Smooth muscle cell (in vitro differentiated cells): Measurements from ENCODE around the gene DYNC1I1. TPM values are rescaled to one million over a fixed set of nuclear protein-coding genes. Genes with fewer than 3 reads are reported as not detected.

ENCODE experiments used
- DNase-seq: peaks from one replicate; lab custom pipeline; 2025; ENCODE audit not compliant: unreplicated experiment; lab: John Stamatoyannopoulos, UW
- H2AFZ ChIP-seq: fragments of 200-600 bp; sonication (generic); 2 replicates; pipeline ENCODE4 v1.6.0; 2016; ENCODE audit warnings: antibody characterized with exemption, low read depth, mild to moderate bottlenecking
- H3F3A ChIP-seq: fragments of 200-600 bp; sonication (generic); 2 replicates; pipeline ENCODE4 v1.6.0; 2017; ENCODE audit warnings: antibody characterized with exemption, low read depth
- H3K27ac ChIP-seq: fragments of 200-600 bp; sonication (generic); 2 replicates; pipeline ENCODE4 v1.5.1; 2016; ENCODE audit warnings: low read depth, mild to moderate bottlenecking
- H3K27me3 ChIP-seq: fragments of 200-600 bp; sonication (generic); 2 replicates; pipeline ENCODE4 v1.6.1; 2016; ENCODE audit warnings: low read depth, mild to moderate bottlenecking
- H3K36me3 ChIP-seq: fragments of 200-600 bp; sonication (generic); 2 replicates; pipeline ENCODE4 v1.5.1; 2016; ENCODE audit warnings: low read depth
- H3K4me1 ChIP-seq: fragments of 200-600 bp; sonication (generic); 2 replicates; pipeline ENCODE4 v1.5.1; 2016; ENCODE audit warnings: low read depth
- H3K4me2 ChIP-seq: fragments of 200-600 bp; sonication (generic); 2 replicates; pipeline ENCODE4 v1.6.0; 2016; ENCODE audit warnings: mild to moderate bottlenecking
- H3K4me3 ChIP-seq: fragments of 200-600 bp; sonication (generic); 2 replicates; pipeline ENCODE4 v1.5.1; 2016; ENCODE audit warnings: mild to moderate bottlenecking
- H3K79me2 ChIP-seq: fragments of 200-600 bp; sonication (generic); 2 replicates; pipeline ENCODE4 v1.6.0; 2016; ENCODE audit warnings: low read depth, mild to moderate bottlenecking
- H3K9ac ChIP-seq: fragments of 200-600 bp; sonication (generic); 2 replicates; pipeline ENCODE4 v1.6.0; 2016; ENCODE audit warnings: low read depth
- H3K9me3 ChIP-seq: fragments of 200-600 bp; sonication (generic); replicated peaks from 2 replicates; pipeline ENCODE4 v1.5.1; 2016; ENCODE audit warnings: low read depth
- H4K20me1 ChIP-seq: fragments of 200-600 bp; sonication (generic); 2 replicates; pipeline ENCODE4 v1.6.0; 2016; ENCODE audit warnings: low read depth
- CTCF ChIP-seq: fragments of 200-600 bp; sonication (generic); IDR thresholded peaks from 2 replicates; pipeline ENCODE4 v1.5.1; 2017; ENCODE audit warnings: borderline replicate concordance, mild to moderate bottlenecking, antibody characterized with exemption; ENCODE audit not compliant: insufficient read depth, poor library complexity, severe bottlenecking
- WGBS: methylation state at CpG from one replicate; pipeline ENCODE4 v1.1.7; 2016; ENCODE audit warnings: low lambda C conversion rate; 5-methylcytosine and 5-hydroxymethylcytosine counted together
- polyA plus RNA-seq: library from polyadenylated mRNA; unstranded; fragments of >200 nt; fragmentation: Nextera tagmentation; extraction: Ambion mirVana; gene quantifications from 2 replicates; pipeline ENCODE4 v1.2.1, GENCODE V29; 2016
- total RNA-seq: library from RNA; depleted of rRNA; stranded (reverse); fragments of >200 nt; gene quantifications from 2 replicates; pipeline ENCODE4 v1.2.3, GENCODE V29; 2014

DYNC1I1 gene
- total and polyA plus RNA-seq, 2 experiments from 2014 or later = 1.1 to 2.4 TPM

GRCh38 chr7:95802270-95802669 is 29.9 kb downstream of the DYNC1I1 start:
- H4K20me1 ChIP-seq = no peaks in the 10 kb centered on the region
- no peak overlapping the region for H3K4me2 ChIP-seq
- peaks cover 10% of the 10 kb centered on the region for H3K4me1 ChIP-seq
- no peak overlapping the region for H3K9ac ChIP-seq
- H3K27ac ChIP-seq = no peak overlapping the region
- no peak overlapping the region for H2AFZ ChIP-seq
- TF ChIP-seq CTCF = no peak
- no peak for DNase-seq
- 97% methylated on average over 3 of the region's 3 CpGs for WGBS
- no peaks in the 10 kb centered on the region for H3K79me2 ChIP-seq
- no peaks in the 10 kb centered on the region for H3K27me3 ChIP-seq
- no peaks in the 10 kb centered on the region for H3F3A ChIP-seq
- H3K4me3 ChIP-seq = no peak overlapping the region
- no peaks in the 10 kb centered on the region for H3K9me3 ChIP-seq
- H3K36me3 ChIP-seq = no peaks in the 10 kb centered on the region

GRCh38 chr7:95804052-95804451 is 31.7 kb downstream of the DYNC1I1 start:
- Histone ChIP-seq H3K27me3 (no peaks in the 10 kb centered on the region), H3K27ac (no peak overlapping the region), H3F3A (no peaks in the 10 kb centered on the region), H2AFZ (no peak overlapping the region), H3K79me2 (no peaks in the 10 kb centered on the region), H3K36me3 (no peaks in the 10 kb centered on the region), H3K9ac (no peak overlapping the region), H4K20me1 (no peaks in the 10 kb centered on the region), H3K9me3 (no peaks in the 10 kb centered on the region), H3K4me3 (no peak overlapping the region), H3K4me1 (no peaks in the 10 kb centered on the region), H3K4me2 (no peak overlapping the region)
- no peak for DNase-seq
- no peak for TF ChIP-seq CTCF
- 82% methylated on average over 4 of the region's 4 CpGs for WGBS

- H4K20me1 ChIP-seq = no peaks in the 10 kb centered on the region
- no peak overlapping the region for H3K27ac ChIP-seq
- no peak for DNase-seq
- no peaks in the 10 kb centered on the region for H3F3A ChIP-seq
- H3K4me2 ChIP-seq = no peak overlapping the region
- H3K9ac ChIP-seq = no peak overlapping the region
- WGBS = 91% methylated on average over 1 of the region's 1 CpG
- no peak overlapping the region for H3K4me3 ChIP-seq
- H3K9me3 ChIP-seq = no peaks in the 10 kb centered on the region
- no peaks in the 10 kb centered on the region for H3K36me3 ChIP-seq
- H3K79me2 ChIP-seq = no peaks in the 10 kb centered on the region
- H2AFZ ChIP-seq = no peak overlapping the region
- no peaks in the 10 kb centered on the region for H3K4me1 ChIP-seq
- H3K27me3 ChIP-seq = no peaks in the 10 kb centered on the region
- TF ChIP-seq CTCF = no peak
Measured at GRCh38 chr7:95805909-95806308, 33.6 kb downstream of the DYNC1I1 start.

- no peaks in the 10 kb centered on the region for H3K9me3 ChIP-seq
- H3K27ac ChIP-seq = no peak overlapping the region
- no peaks in the 10 kb centered on the region for H3K79me2 ChIP-seq
- H3K4me3 ChIP-seq = no peak overlapping the region
- no peak overlapping the region for H3K9ac ChIP-seq
- H3K36me3 ChIP-seq = no peaks in the 10 kb centered on the region
- TF ChIP-seq CTCF = no peak
- no peaks in the 10 kb centered on the region for H3F3A ChIP-seq
- H2AFZ ChIP-seq = no peak overlapping the region
- no peaks in the 10 kb centered on the region for H3K4me1 ChIP-seq
- H3K4me2 ChIP-seq = no peak overlapping the region
- WGBS = 82% methylated on average over 2 of the region's 2 CpGs
- DNase-seq = no peak
- H3K27me3 ChIP-seq = no peaks in the 10 kb centered on the region
- no peaks in the 10 kb centered on the region for H4K20me1 ChIP-seq
Measured at GRCh38 chr7:95808396-95808795, 36.0 kb downstream of the DYNC1I1 start.
